ENCODE results near the gene SUGT1.

DNA sequence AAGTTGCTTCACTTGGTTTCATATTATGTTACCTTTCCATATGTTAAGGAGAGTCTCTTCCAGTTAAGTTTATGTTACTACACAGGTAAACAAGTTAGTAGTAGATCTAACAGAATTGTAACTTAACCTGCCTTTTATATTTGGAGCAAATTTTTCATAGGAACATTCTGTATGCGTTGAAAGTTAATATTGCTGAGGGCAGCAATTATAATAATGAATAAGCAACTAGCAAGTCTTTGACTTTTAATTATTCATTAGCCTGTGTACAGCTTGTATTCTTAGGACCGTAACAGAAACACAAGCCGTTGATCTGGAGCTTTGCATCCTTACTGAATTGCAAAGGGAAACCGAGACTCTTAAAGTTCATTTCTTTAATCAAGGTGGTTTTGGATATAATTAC, 11.6 kb downstream of the SUGT1 start:
- TF ChIP-seq, protein P1, sequence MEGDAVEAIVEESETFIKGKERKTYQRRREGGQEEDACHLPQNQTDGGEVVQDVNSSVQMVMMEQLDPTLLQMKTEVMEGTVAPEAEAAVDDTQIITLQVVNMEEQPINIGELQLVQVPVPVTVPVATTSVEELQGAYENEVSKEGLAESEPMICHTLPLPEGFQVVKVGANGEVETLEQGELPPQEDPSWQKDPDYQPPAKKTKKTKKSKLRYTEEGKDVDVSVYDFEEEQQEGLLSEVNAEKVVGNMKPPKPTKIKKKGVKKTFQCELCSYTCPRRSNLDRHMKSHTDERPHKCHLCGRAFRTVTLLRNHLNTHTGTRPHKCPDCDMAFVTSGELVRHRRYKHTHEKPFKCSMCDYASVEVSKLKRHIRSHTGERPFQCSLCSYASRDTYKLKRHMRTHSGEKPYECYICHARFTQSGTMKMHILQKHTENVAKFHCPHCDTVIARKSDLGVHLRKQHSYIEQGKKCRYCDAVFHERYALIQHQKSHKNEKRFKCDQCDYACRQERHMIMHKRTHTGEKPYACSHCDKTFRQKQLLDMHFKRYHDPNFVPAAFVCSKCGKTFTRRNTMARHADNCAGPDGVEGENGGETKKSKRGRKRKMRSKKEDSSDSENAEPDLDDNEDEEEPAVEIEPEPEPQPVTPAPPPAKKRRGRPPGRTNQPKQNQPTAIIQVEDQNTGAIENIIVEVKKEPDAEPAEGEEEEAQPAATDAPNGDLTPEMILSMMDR (IDR thresholded peaks at IDR 0.05 in 8 of 11, conservative IDR thresholded peaks at IDR 0.05 in 3 of 11) = no peak
- no peak for TF ChIP-seq POLR2A (IDR thresholded peaks at IDR 0.05)

All from spleen (tissue), 7 donors.